ENCODE measurements around the gene GAREM1.
A peak's percentile ranks its signal among the peaks of the same experiment; 100 is the strongest.
"Not testable (repeated sequence)": the region's sequence is repeated elsewhere in the genome, so short reads cannot be mapped to it uniquely, and the experiment has no call there.

The GAREM1 gene

DNA sequence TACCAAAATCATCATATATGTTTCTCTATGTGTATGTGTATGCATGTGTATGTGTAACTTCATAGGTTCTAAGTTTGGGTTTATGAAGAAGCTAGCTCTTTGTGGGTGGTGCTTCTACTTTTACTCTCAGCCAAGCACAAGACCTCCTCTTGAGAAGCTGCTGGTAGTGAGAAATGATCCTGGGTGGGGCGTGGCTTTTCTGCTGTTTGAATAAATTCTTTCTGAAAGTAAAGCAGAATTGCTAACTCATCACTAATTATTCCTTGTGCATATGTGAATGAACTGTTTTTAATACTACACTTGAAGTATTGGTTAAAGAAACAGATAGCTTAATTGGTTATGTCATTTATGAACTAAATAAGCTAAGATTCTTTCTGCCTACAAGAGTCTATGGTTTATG lies 7.6 kb upstream of the GAREM1 start:
- Histone ChIP-seq H3K4me1 (ENCODE audit: control insufficient read depth, insufficient read depth, low read length, poor library complexity, severe bottlenecking) (no peaks in the 10 kb centered on the region), H3K36me3 (ENCODE audit: control insufficient read depth, insufficient read depth, low read length) (no peaks in the 10 kb centered on the region), H3K27me3 (replicated peaks; ENCODE audit: control insufficient read depth, insufficient read depth, low read length, poor library complexity, severe bottlenecking) (no peaks in the 10 kb centered on the region), H3K9me3 (ENCODE audit: control insufficient read depth, low read length) (no peaks in the 10 kb centered on the region), H3K4me3 (ENCODE audit: insufficient read depth, low read depth, low read length, poor library complexity, severe bottlenecking) (no peak overlapping the region), H3K27ac (ENCODE audit: insufficient read depth, low read length, poor library complexity, severe bottlenecking) (no peak overlapping the region)
- DNase-seq, result no peak

DNA sequence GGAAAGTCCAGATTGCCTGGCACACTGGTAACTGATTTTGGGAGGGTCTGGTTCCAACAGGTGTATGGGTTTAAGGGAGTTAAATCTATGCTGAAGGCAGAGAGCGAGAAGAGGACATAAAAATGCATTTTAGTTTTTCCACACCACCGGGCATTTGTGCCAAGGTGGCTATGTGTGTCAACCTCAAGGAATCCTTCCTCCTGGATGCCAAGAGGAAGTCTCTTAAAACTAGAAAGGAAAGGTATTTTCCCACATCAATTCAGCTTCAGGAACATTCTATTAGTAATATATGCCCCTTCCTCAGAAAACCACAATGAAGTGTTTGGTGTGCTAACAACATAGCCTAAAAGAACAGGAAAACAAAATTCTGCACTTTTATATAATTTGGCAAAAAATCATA lies 5.4 kb upstream of the GAREM1 start:
- Histone ChIP-seq H3K27me3 (replicated peaks; ENCODE audit: control insufficient read depth, insufficient read depth, low read length, poor library complexity, severe bottlenecking) (no peaks in the 10 kb centered on the region), H3K4me1 (ENCODE audit: control insufficient read depth, insufficient read depth, low read length, poor library complexity, severe bottlenecking) (peaks cover 5% of the 10 kb centered on the region), H3K9me3 (ENCODE audit: control insufficient read depth, low read length) (no peaks in the 10 kb centered on the region), H3K4me3 (ENCODE audit: insufficient read depth, low read depth, low read length, poor library complexity, severe bottlenecking) (no peak overlapping the region), H3K36me3 (ENCODE audit: control insufficient read depth, insufficient read depth, low read length) (no peaks in the 10 kb centered on the region), H3K27ac (ENCODE audit: insufficient read depth, low read length, poor library complexity, severe bottlenecking) (no peak overlapping the region)
- no peak for DNase-seq

GRCh38 chr18:32475069-32475468 lies 4.4 kb upstream of the GAREM1 start:
- not testable (repeated sequence) for DNase-seq; H3K4me1 ChIP-seq (ENCODE audit: control insufficient read depth, insufficient read depth, low read length, poor library complexity, severe bottlenecking); H3K9me3 ChIP-seq (ENCODE audit: control insufficient read depth, low read length); H3K36me3 ChIP-seq (ENCODE audit: control insufficient read depth, insufficient read depth, low read length); H3K27me3 ChIP-seq (replicated peaks; ENCODE audit: control insufficient read depth, insufficient read depth, low read length, poor library complexity, severe bottlenecking); H3K27ac ChIP-seq (ENCODE audit: insufficient read depth, low read length, poor library complexity, severe bottlenecking); H3K4me3 ChIP-seq (ENCODE audit: insufficient read depth, low read depth, low read length, poor library complexity, severe bottlenecking)

- no peak for DNase-seq
- H3K27ac ChIP-seq (ENCODE audit: insufficient read depth, low read length, poor library complexity, severe bottlenecking), result no peak overlapping the region
These were observed 2.6 kb upstream of the GAREM1 start for GRCh38 chr18:32473325-32473724.

GRCh38 chr18:32472841-32473240 lies 2.2 kb upstream of the GAREM1 start:
- H3K36me3 ChIP-seq (ENCODE audit: control insufficient read depth, insufficient read depth, low read length), result no peaks in the 10 kb centered on the region
- H3K4me1 ChIP-seq (ENCODE audit: control insufficient read depth, insufficient read depth, low read length, poor library complexity, severe bottlenecking), result peaks cover 19% of the 10 kb centered on the region
- no peak overlapping the region for H3K4me3 ChIP-seq (ENCODE audit: insufficient read depth, low read depth, low read length, poor library complexity, severe bottlenecking)
- no peaks in the 10 kb centered on the region for H3K9me3 ChIP-seq (ENCODE audit: control insufficient read depth, low read length)
- DNase-seq, result no peak
- H3K27me3 ChIP-seq (replicated peaks; ENCODE audit: control insufficient read depth, insufficient read depth, low read length, poor library complexity, severe bottlenecking), result peaks cover 5% of the 10 kb centered on the region
- no peak overlapping the region for H3K27ac ChIP-seq (ENCODE audit: insufficient read depth, low read length, poor library complexity, severe bottlenecking)

More at GRCh38 chr18:32473325-32473724, 2.6 kb upstream of the GAREM1 start:
- peaks cover 2% of the 10 kb centered on the region for H3K27me3 ChIP-seq (replicated peaks; ENCODE audit: control insufficient read depth, insufficient read depth, low read length, poor library complexity, severe bottlenecking)
- H3K4me1 ChIP-seq (ENCODE audit: control insufficient read depth, insufficient read depth, low read length, poor library complexity, severe bottlenecking), result peaks cover 18% of the 10 kb centered on the region
- H3K9me3 ChIP-seq (ENCODE audit: control insufficient read depth, low read length), result no peaks in the 10 kb centered on the region
- no peak overlapping the region for H3K4me3 ChIP-seq (ENCODE audit: insufficient read depth, low read depth, low read length, poor library complexity, severe bottlenecking)
- H3K36me3 ChIP-seq (ENCODE audit: control insufficient read depth, insufficient read depth, low read length), result no peaks in the 10 kb centered on the region

DNA sequence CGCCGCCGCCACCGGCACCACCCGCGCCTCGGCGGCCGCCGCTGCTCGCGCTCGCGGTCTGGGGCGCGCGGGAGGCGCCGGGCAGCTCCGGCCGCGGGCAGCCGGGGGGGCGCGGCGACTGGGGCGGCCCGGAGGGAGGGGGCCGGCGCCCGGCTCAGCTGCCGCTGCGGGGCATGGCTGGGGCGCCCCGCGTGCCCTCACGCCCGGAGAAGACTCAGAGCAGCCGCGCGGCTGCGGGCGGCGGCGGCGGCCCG lies 295 bp downstream of the GAREM1 start:
- Histone ChIP-seq H3K27ac (ENCODE audit: insufficient read depth, low read length, poor library complexity, severe bottlenecking) (no peak overlapping the region), H3K9me3 (ENCODE audit: control insufficient read depth, low read length) (no peaks in the 10 kb centered on the region), H3K4me1 (ENCODE audit: control insufficient read depth, insufficient read depth, low read length, poor library complexity, severe bottlenecking) (peaks cover 19% of the 10 kb centered on the region), H3K36me3 (ENCODE audit: control insufficient read depth, insufficient read depth, low read length) (no peaks in the 10 kb centered on the region), H3K4me3 (ENCODE audit: insufficient read depth, low read depth, low read length, poor library complexity, severe bottlenecking) (no peak overlapping the region), H3K27me3 (replicated peaks; ENCODE audit: control insufficient read depth, insufficient read depth, low read length, poor library complexity, severe bottlenecking) (peaks cover 10% of the 10 kb centered on the region)
- DNase-seq, result no peak

DNA sequence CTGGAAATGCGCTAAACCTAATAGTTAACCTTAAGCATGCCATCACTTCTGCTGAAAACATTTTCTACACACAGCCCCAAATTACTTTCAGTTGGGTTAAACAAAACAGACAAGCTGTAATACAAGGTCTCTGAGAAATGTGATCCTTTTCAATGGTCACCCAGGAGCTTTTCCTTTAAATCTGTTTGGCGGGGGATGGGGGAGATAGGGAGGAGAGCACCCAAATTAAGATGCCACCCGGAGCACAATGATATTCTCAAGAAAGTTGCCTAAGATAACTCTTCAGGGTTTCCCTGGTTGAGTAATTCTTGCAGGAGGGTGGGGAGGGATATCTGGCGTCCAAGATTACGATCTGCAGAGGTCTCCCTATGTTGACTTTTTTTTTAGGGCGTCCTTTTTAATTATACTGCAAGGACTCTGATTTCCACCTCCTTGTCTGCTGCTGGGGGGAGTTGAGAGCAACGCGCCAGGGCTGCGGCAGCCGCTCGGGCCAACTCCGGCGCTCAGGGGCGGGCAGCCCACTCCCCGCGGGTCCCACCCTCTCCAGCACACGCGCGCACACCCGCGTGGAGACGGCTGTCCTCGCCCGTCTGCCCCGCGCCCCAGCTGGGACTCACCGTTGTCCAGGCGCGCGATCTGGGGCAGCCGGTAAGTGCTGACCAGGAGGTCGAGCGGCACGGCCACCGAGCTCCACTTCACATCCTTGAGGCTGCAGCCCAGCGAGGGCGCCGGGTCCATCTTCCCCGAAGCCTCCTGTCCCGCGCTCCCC lies 807 bp downstream of the GAREM1 start:
- Histone ChIP-seq H3K36me3 (ENCODE audit: control insufficient read depth, insufficient read depth, low read length) (no peaks in the 10 kb centered on the region), H3K27me3 (replicated peaks; ENCODE audit: control insufficient read depth, insufficient read depth, low read length, poor library complexity, severe bottlenecking) (peaks cover 10% of the 10 kb centered on the region), H3K9me3 (ENCODE audit: control insufficient read depth, low read length) (no peaks in the 10 kb centered on the region), H3K4me3 (ENCODE audit: insufficient read depth, low read depth, low read length, poor library complexity, severe bottlenecking) (peak overlapping the region; percentile 45), H3K27ac (ENCODE audit: insufficient read depth, low read length, poor library complexity, severe bottlenecking) (no peak overlapping the region), H3K4me1 (ENCODE audit: control insufficient read depth, insufficient read depth, low read length, poor library complexity, severe bottlenecking) (peaks cover 19% of the 10 kb centered on the region)
- DNase-seq, result no peak

DNA sequence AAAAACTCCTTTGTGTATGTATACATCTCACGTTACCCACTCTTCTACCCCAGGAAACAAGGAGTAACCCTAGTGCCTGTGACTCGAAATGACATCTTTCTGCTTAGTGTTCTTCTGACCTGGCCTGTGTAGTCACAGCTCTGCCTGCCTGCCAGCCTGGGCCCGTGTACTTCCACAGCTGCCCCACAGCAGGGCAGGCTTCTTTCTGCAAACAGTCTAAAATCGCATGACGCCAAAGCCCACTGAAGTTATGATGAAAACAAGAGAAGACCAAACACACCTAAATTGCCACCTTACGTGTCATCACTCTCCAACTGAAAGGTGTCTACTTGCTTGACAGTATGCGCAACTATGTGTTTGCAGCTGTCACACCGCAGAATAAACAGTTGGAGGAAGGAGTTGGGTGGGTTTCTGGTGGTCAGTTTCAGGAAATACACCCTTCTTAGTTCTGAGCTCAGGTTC lies 1.5 kb downstream of the GAREM1 start:
- H3K27ac ChIP-seq (ENCODE audit: insufficient read depth, low read length, poor library complexity, severe bottlenecking), result no peak overlapping the region
- H3K27me3 ChIP-seq (replicated peaks; ENCODE audit: control insufficient read depth, insufficient read depth, low read length, poor library complexity, severe bottlenecking), result peaks cover 10% of the 10 kb centered on the region
- no peaks in the 10 kb centered on the region for H3K36me3 ChIP-seq (ENCODE audit: control insufficient read depth, insufficient read depth, low read length)
- no peak overlapping the region for H3K4me3 ChIP-seq (ENCODE audit: insufficient read depth, low read depth, low read length, poor library complexity, severe bottlenecking)
- H3K4me1 ChIP-seq (ENCODE audit: control insufficient read depth, insufficient read depth, low read length, poor library complexity, severe bottlenecking), result peaks cover 19% of the 10 kb centered on the region
- DNase-seq, result no peak
- no peaks in the 10 kb centered on the region for H3K9me3 ChIP-seq (ENCODE audit: control insufficient read depth, low read length)

- no peaks in the 10 kb centered on the region for H3K9me3 ChIP-seq (ENCODE audit: control insufficient read depth, low read length)
- H3K27ac ChIP-seq (ENCODE audit: insufficient read depth, low read length, poor library complexity, severe bottlenecking), result no peak overlapping the region
- H3K4me3 ChIP-seq (ENCODE audit: insufficient read depth, low read depth, low read length, poor library complexity, severe bottlenecking), result no peak overlapping the region
- H3K4me1 ChIP-seq (ENCODE audit: control insufficient read depth, insufficient read depth, low read length, poor library complexity, severe bottlenecking), result peaks cover 19% of the 10 kb centered on the region
- H3K36me3 ChIP-seq (ENCODE audit: control insufficient read depth, insufficient read depth, low read length), result no peaks in the 10 kb centered on the region
- no peak for DNase-seq
- H3K27me3 ChIP-seq (replicated peaks; ENCODE audit: control insufficient read depth, insufficient read depth, low read length, poor library complexity, severe bottlenecking), result peaks cover 10% of the 10 kb centered on the region
These were observed 2.4 kb downstream of the GAREM1 start for GRCh38 chr18:32468147-32468845.

DNA sequence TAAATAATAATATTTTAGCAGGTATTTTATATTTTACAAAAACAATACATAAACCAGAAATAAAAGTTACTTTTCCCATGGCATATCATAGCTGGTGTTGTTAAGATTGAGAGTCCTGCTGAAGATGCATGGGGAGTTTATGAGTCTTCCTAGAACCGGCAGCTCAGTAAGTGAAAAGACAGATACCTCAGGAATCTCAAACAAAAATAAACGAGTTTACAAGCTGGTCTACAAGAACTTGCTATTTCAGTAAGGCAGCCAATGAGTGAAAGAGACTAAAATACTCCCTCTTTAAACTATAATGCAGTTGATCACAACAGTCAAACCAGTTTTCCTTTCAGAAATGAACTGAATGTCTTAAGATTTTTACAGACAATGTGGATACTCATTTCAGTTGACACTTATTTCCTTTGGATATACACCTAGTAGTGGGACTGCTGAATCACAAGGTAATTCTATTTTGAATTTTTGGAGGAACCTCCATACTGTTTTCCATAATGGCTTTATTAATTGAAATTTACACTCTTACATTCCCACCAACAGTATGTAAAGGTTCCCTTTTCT lies 8.9 kb downstream of the GAREM1 start:
- Histone ChIP-seq H3K9me3 (ENCODE audit: control insufficient read depth, low read length) (no peaks in the 10 kb centered on the region), H3K4me3 (ENCODE audit: insufficient read depth, low read depth, low read length, poor library complexity, severe bottlenecking) (no peak overlapping the region), H3K36me3 (ENCODE audit: control insufficient read depth, insufficient read depth, low read length) (no peaks in the 10 kb centered on the region), H3K4me1 (ENCODE audit: control insufficient read depth, insufficient read depth, low read length, poor library complexity, severe bottlenecking) (no peaks in the 10 kb centered on the region), H3K27ac (ENCODE audit: insufficient read depth, low read length, poor library complexity, severe bottlenecking) (no peak overlapping the region), H3K27me3 (replicated peaks; ENCODE audit: control insufficient read depth, insufficient read depth, low read length, poor library complexity, severe bottlenecking) (no peaks in the 10 kb centered on the region)
- DNase-seq, result no peak
